AG09319 (cell line): Measurements from ENCODE around the gene CD1B.

Experiments used
- DNase-seq: peaks from one replicate; pipeline ENCODE4 v3.0.0-alpha.2; 2010; ENCODE audit warnings: low read depth; ENCODE audit errors: extremely low read depth
- CTCF ChIP-seq: IDR thresholded peaks from 2 replicates; pipeline ENCODE4 v1.5.1; 2011; ENCODE audit warnings: low read depth, mild to moderate bottlenecking, inconsistent platforms, low read length, moderate library complexity

The CD1B gene

GRCh38 chr1:158327481-158327880, 3.9 kb downstream of the CD1B start:
- DNase-seq = no peak
- no peak for TF ChIP-seq CTCF

GRCh38 chr1:158324395-158324794, 6.9 kb downstream of the CD1B start:
- no peak for TF ChIP-seq CTCF
- no peak for DNase-seq

- TF ChIP-seq CTCF = no peak
- no peak for DNase-seq
These were observed 7.5 kb downstream of the CD1B start for GRCh38 chr1:158323866-158324265.

- TF ChIP-seq CTCF = no peak
- no peak for DNase-seq
These were observed 20.3 kb downstream of the CD1B start for GRCh38 chr1:158311066-158311465.

- no peak for TF ChIP-seq CTCF
- DNase-seq = no peak
These were observed 20.7 kb downstream of the CD1B start for GRCh38 chr1:158310623-158311022.

- DNase-seq = no peak
- TF ChIP-seq CTCF = no peak
These were observed 35.5 kb downstream of the CD1B start for GRCh38 chr1:158295791-158296190.

- no peak for TF ChIP-seq CTCF
- DNase-seq = no peak
These were observed 40.9 kb downstream of the CD1B start for GRCh38 chr1:158290321-158290844.
